ENCODE results near the gene FHIT.

FHIT gene

DNA sequence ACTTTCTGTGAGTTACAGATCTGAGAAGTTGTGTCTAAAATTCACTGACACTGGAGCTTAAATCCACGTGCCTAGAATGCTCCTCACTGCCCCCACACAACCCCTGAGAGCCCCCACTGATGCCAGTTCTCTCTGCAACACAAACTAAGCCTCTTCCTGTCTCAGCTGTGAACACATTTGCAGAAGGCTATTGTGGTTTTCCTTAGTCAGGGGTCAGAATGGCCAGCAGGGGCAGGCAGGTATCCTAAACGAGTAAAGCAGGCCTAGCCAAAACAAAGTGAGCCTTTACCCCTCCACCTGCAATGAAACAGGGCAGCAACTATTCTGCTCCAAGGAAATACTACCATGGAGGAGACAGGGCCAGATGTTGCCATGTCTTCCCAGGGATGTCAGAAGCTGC, 78.6 kb downstream of the FHIT start:
- DNase-seq (ENCODE audit: extremely low read depth in 1 of 2, low read depth in 1 of 2) = no peak

DNA sequence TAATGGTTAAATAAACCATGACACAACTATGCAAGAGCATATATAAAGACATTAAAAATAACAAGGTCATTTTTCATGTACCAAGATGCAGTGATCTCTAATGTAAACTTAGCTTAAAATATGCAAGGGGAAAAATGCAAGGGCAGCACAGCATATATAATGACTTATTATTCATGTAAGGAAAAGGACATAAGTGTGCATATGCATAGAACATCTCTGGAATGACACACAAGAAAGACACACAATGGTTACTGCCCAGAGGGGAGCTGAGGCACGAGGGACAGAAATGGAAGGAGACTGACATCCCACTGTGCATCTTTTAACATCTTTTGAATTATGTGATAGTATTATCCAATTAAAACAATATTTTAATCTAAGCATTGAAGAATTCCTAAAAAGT, 79.0 kb downstream of the FHIT start:
- DNase-seq (ENCODE audit: extremely low read depth in 1 of 2, low read depth in 1 of 2) = no peak

DNA sequence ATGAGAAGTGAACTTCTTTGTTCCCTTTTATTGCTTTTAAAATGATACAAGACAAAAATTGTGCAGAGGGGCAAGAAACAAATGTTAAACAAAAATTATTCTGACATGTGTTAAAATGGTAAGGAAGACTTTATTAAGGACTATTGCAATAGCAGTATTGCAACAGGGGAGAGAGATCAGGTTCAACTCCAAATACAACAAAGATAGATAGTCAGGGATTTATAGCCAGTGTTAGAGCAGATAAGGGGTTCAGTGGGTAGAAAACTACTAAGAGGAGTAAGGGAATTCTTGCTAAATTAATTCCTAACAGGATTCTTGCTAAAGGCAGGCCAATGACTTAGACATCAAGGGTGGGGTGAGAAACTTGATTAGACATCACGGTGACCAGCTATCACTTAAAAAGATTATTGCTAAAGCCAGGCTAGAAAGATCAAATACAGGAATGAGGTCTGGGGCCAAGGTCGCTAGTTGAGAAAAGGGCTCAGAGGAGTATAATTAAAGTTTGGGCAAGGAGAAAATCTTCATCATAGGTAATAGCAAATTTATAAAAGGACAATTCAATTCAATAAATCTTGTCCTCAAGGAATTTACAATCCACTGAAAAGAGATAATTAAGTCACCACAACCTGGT, 81.5 kb downstream of the FHIT start:
- no peak for DNase-seq (ENCODE audit: extremely low read depth in 1 of 2, low read depth in 1 of 2)

DNA sequence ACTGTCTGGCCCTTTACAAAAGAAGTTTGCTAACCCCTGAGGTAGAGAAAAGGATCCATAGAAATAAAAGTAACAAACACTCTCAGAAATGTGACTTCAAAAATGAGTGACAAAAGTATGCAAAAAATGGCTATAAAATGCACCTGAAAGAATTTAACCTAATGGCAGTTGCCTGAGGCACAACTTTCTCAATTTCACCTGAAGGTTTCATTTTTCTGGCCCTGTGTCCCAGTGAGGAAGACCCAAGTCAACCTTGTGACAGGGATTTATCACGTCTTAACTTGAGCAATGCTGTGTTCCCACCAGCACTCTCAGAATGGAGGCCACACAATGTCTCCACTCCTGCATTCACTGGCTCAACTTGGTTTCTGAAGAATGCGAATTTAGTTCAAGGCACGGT, 83.0 kb downstream of the FHIT start:
- DNase-seq (ENCODE audit: extremely low read depth in 1 of 2, low read depth in 1 of 2) = no peak

DNA sequence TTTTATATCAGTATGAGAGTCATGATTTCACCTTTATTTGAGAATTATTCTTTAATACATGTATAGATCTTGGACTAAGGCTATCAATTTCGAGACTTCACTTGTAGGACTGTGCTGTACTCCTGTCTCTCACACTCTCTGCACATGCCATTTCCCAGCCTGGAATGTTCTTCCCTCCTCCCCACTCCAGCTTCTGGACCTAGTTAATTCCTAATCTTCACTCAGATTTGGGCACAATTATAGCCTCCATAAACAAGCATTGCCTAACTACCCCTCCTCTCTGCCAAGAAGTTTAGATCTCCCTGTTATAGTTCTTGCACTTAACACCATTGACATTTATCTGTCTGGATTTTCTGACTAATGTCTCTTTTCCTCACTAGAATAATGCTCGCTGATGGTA, 88.3 kb downstream of the FHIT start:
- DNase-seq (ENCODE audit: extremely low read depth in 1 of 2, low read depth in 1 of 2) = no peak

DNA sequence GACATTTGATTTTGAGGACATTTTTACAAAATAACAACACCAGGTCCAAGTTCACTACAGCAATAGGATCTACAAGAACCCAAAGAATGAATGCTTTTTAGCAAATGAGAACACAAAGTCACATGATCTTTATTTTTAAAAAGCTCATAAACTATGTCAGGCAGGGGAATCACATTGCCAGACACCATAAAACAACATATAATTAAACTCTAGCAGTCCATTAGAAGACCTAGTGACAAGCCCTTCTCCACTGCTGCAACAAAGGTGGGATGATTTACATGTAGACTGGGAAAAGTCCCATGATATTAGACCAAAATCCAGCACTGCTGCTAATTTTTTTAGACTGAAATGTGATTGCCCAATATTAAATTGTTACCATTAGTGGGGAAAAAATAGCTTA, 92.6 kb downstream of the FHIT start:
- no peak for DNase-seq (ENCODE audit: extremely low read depth in 1 of 2, low read depth in 1 of 2)

DNA sequence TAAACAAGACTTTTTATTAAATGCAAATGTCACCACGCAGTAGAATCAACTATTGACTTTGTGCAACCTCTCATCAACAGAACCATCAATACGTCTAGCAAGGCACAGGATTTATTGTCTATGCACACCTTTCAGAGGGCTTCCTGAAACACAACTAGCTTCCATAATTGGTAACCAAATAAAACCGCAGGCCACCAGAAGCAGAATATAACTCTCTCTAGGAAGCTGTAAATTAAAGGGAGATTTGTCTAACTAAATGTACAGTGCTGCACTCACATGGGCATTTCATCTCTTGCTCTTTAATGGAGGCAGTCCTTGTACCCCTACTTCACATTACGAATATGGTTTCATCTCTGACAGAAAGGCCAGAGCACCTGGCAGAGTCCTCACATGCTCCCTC, 93.0 kb downstream of the FHIT start:
- DNase-seq (ENCODE audit: extremely low read depth in 1 of 2, low read depth in 1 of 2) = no peak

DNA sequence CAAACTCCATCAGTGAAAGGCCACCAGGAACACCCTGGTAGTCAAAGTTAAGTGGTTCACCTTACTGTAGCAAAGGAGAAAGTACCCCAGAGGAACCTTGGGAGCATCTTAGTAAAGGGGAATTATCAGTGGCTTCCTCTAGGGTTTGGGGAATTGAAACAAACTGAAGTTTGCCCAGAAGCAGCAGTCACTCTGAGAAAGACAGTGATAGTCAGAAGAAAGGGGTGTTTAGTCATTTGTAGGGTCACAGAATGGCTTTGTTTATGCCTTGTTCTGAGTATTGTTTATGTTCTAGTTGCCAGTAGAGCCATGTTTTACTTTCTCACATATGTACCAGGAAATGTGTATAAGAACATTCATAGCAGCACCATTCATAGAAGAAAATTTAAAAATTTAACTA, 93.8 kb downstream of the FHIT start:
- no peak for DNase-seq (ENCODE audit: extremely low read depth in 1 of 2, low read depth in 1 of 2)

DNA sequence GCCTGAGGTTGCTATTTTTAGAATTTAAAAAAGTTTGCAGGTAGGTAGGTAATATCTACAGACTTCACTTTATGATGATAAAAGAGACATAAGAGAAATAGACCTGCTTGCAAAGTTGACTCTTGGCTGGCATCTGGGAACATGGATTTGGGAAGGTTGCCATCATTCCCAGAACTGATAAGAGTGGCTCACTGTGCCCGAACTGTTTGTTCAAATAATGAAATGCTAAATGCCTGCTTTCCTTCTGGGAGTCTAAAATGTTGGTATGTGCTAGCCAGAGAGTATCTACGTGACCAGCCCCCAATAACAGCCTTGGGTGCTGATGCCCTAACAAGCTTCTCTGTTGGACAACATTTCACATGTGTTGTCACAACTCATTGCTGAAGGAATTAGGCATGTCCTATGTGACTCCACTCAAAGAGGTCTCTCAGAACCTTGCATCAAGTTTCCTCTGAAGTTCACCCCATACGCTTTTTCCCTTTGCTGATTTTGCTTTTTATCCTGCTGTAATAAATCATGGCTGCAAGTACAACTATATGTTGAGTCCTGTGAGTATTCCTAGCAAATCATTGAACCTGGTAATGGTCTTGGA, 95.5 kb downstream of the FHIT start:
- DNase-seq (ENCODE audit: extremely low read depth in 1 of 2, low read depth in 1 of 2) = no peak

DNA sequence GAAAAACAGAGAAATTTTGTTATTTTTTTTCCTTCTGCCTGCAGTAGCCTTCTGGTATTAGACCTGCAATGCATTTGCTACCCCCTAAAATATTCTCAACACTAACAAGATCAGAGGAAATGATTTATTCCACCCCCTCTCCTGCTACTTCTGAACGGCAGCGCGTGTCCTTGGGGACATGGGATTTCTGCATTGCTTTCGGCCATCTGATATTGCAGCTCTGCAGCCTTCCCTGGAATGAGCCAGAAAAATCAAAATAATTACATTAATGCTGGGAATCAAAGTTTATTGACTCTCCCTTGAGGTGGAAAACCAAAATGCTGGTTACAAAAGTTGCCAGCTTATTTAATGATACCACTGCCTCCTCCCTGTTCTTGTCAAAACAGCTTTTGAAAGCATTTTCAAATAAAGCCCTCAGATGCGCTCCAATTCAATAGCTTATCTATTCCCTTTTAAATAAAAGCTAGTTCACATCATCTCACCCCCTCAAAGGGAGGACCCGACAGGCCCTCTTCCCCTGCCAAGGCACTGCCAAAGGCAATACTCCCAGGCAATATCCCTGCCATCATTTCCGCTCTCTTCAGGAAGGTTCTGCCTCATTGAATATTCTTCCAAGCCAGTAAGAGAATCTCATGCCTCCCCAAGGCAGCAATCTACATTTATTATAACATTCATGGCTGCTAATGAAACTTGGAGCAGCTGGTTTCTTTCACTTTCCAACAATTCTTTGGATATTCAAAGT, 96.6 kb downstream of the FHIT start:
- DNase-seq (ENCODE audit: extremely low read depth in 1 of 2, low read depth in 1 of 2) = no peak

DNA sequence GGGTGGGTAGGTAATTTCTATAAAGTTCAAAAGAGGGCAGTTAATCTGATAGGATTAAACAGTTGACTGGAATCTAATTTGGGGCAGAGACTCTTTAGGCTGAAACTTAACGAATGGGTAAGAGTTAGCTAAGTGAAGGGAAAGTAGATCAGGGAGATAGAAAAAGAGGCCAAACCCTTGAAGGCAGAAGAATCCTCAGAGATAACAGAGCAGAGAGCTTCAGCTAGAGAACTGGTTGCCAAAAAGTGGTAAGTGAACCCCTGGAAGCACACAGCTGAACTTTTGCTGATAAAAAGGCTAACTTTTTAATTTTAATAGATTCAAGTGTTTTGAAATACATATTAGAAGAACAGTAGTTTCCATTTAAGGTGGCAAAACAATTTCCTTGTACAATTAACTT, 99.2 kb downstream of the FHIT start:
- DNase-seq (ENCODE audit: extremely low read depth in 1 of 2, low read depth in 1 of 2) = no peak

DNA sequence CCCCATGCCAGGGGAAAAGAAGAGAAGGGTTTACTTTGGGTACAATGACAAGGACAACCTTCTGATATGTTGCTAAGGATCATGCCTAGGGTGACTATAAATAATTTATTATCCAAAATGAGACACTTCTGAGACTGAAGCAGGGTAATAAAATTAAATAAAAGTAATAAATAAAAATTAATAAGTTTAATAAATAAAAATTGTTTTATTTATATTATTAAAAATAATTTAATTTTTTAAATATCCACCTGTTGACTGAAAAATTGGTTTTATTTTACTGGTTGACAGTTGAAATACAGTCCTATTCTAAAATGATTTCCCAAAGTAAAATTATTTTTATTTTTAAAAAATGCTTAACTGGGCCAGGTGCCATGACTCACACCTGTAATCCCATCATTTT, 102.0 kb downstream of the FHIT start:
- no peak for DNase-seq (ENCODE audit: extremely low read depth in 1 of 2, low read depth in 1 of 2)

DNA sequence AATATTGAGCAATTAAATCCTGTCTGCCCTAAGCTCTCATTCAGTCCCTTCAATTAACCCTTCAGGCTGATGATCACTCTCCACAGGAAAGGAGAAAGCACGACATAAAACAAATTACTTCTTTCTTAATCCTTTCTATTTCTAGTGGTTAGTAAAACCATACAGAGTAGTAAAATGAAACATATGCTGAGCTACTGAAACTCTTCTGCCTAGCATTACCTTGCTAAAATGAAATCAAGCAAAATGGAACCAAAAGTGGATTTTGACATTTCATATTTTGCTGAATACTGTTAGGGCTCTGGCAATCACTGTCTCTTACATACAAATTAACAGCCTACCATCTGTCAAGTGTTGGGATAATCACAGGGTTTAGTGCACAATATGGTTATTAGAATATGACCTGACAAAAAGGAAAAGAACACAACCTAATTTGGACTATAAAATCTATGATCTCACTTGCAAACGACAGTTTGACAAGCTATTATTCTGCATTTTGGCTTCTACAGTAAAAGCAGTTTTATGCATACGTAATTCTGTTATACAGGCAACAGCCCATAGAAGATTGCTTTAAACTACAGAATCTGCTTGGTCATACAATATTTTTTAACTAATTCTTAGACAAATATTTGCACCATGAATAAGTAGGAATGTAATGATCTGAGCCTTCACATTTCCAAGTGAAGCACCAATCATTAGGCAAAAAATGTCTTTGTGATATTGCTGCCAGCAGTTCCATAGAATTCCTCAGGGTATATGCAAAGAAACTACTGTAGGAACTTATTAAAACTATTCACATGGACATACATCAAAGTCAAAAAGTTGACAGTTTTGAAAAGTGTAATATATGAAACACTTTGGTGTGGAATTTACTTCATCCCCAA, 105.0 kb downstream of the FHIT start:
- no peak for DNase-seq (ENCODE audit: extremely low read depth in 1 of 2, low read depth in 1 of 2)

DNA sequence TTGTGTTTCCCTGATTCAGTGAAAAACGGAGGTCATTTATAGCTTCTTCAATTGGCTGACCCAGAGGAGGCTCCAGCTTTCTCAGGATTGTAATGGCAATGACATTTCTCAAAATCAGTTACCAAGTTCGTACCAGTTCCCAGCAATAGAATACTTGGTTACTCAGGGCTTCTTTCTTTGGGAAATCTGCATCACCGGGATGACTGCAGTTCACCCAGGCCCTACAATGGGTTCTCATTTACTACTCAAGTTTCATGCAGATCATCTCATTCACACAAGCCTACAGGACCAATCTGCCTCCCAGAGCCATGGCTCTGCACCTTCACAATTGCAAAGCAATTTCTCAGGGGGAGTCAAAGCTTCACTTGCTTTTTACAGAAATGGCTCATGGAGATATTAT, 109.6 kb downstream of the FHIT start:
- DNase-seq (ENCODE audit: extremely low read depth in 1 of 2, low read depth in 1 of 2) = no peak

DNA sequence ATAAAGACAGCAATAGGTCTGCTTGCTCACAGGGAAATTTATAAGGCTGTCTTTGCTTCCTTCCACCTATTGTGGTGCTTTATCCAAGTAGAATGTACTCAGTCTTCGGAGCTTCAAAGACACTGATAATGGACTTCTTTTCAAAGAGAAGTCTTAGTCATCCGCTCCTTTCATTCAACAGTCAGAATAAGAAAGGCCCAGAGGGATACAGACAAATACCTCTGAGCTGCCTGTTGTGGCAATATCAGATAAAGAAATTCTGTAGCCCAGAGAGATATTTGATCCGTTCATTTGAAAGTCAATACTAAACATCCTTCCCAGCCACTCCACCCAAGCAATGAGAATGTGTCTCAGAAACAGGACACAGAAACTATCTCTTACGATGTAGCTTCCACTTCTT, 110.0 kb downstream of the FHIT start:
- no peak for DNase-seq (ENCODE audit: extremely low read depth in 1 of 2, low read depth in 1 of 2)

DNA sequence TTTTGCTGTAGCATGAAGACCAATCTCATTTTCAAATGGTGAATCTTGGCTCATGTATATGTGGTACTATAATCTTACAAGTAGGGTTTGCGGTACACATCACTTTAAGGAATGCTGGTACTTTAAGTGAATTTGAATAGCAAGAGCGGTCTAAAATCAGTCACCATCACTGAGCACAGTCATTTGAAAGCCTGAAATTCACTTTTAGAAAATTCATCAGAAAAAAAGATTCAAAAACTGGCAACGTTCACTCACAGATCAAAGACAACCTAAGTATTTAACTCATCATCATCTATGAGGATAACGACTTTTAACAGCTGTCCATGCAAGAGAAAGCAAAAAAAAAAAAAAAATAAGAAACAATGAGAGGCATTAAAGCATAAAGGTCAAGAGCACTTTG, 111.6 kb downstream of the FHIT start:
- DNase-seq (ENCODE audit: extremely low read depth in 1 of 2, low read depth in 1 of 2) = no peak

DNA sequence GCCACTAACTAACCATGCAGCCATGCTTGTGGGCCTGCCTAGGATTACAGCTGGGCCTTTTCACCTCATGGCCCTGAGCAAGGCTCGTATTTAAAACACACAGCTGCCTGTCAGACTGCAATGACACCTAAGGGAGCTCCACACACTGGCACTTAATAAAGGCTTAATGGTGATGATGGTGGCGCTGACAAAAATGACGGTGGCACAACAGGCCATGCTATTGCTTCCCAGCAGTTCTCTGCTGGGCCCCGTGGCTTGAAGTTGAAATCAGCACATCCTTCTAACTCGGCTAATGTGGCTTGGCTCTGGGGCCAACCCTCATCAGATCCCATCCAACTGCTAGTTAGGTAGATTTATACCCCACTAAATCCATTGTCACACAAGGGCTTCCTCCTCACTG, 112.9 kb downstream of the FHIT start:
- DNase-seq (ENCODE audit: extremely low read depth in 1 of 2, low read depth in 1 of 2) = no peak

DNA sequence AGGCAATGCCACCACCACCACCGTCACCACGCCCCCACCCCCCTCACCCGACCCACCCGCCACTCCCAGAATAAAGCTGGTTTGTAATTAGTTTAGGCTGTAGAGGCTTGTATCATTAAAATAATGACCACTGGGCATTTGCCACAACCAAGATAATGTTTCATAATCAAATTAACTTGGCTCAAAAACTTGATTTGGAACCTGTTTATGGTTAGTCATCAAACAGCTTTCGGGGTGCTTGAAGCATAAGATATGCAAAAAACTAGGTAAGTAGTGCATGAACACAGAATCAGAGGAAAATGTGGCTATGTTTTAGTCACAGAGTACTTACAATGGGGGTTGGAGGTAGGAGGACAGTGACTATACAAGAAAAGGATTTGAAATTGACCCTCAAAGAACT, 115.1 kb downstream of the FHIT start:
- no peak for DNase-seq (ENCODE audit: extremely low read depth in 1 of 2, low read depth in 1 of 2)

DNA sequence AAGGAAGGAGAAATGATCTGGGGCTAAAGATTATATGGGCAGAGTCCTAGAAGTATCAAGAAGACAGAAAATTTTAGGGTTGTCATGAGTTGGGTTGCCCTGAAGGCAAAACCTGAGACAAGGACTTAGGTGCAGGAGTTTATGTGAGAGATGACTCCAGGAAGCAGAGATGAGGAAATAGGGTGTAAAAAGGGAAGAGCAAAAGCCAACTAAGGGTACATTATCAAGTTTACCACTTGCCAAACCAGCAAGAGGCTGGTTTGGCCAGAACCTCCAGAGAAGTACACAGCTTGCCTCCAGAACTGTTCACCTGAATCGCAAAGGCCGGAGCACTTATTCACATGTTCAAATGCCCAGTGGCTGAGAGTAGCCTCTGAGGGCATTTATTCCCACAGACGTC, 116.7 kb downstream of the FHIT start:
- DNase-seq (ENCODE audit: extremely low read depth in 1 of 2, low read depth in 1 of 2) = no peak

DNA sequence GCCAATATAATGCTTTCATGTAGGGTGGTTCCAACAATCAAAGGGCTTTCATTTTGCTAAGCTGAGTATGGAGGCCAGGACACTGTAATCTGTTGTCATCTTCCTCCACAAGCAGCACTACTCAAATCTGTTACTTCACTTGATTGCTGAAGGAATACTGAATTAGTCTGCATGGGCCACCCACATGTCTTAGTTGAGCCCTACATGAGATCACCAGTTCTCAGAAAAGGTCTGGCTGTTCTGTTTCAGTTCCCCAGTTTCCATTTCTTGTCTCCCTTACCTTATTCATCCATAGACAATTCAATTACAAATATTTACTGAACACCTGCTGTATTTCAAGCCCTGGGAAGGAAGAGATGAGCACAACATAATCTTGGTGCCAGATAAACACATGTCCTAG, 119.2 kb downstream of the FHIT start:
- no peak for DNase-seq (ENCODE audit: extremely low read depth in 1 of 2, low read depth in 1 of 2)

DNA sequence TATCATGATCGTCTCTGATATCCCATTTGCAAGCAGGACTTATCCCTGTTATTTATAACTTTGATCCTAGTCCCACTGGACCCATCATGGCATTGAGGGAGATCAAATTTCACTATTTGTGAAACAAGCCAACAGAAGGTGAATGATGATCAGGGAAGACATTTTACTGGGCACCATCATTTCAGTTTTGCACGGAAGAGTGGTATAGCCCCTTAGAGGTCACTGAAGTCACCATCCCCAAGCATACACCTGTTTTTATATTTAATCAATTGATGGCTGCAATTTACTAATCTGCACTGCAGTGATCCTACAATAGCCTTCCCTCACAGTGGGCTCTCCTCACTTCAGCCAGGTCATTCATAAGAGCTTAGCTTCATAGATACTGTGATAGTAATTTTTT, 132.4 kb downstream of the FHIT start:
- DNase-seq (ENCODE audit: extremely low read depth in 1 of 2, low read depth in 1 of 2) = no peak

Measured in stimulated activated CD8-positive, alpha-beta memory T cell treated with anti-CD3 and anti-CD28 coated beads, Interleukin-7, amount 100 ng/mL, for 48 hours (primary cell).